Activated T-helper 2 cell treated with anti-CD3 and anti-CD28 coated beads, Interferon-gamma antibody, Interleukin-2, Interleukin-4, amounts not matched to agents 10 μg/mL and 5 μg/mL and 100 μg/mL, durations not matched to agents 14 hours and 24 hours and 36 hours (primary cell): ENCODE results near the gene SLC22A23. TPM values are rescaled to one million over a fixed set of nuclear protein-coding genes. Genes with fewer than 3 reads are reported as not detected.
"Not testable (repeated sequence)": the region's sequence is repeated elsewhere in the genome, so short reads cannot be mapped to it uniquely, and the experiment has no call there.

Experiments used
- DNase-seq: peaks from one replicate; pipeline ENCODE4 v3.0.0; 2021; ENCODE audit warnings: low spot score
- H3K27ac Mint-ChIP-seq: one replicate; pipeline ENCODE4 v1.8.0; 2021; ENCODE audit warnings: mixed read lengths
- H3K27me3 Mint-ChIP-seq: one replicate; pipeline ENCODE4 v1.8.0; 2021; ENCODE audit warnings: low read depth, mixed read lengths
- H3K36me3 Mint-ChIP-seq: one replicate; pipeline ENCODE4 v1.8.0; 2021; ENCODE audit warnings: low read depth, mixed read lengths
- H3K4me1 Mint-ChIP-seq: one replicate; pipeline ENCODE4 v1.8.0; 2021; ENCODE audit warnings: low read depth, mixed read lengths
- H3K4me3 Mint-ChIP-seq: one replicate; pipeline ENCODE4 v1.8.0; 2021; ENCODE audit warnings: low read depth, mild to moderate bottlenecking, moderate library complexity, mixed read lengths
- H3K9me3 Mint-ChIP-seq: one replicate; pipeline ENCODE4 v1.8.0; 2021; ENCODE audit warnings: mixed read lengths
- intact Hi-C: fragments of 100-400 bp; cut with micrococcal nuclease; formaldehyde crosslinking; loops from one replicate; pipeline ENCODE4 v1.15.1; 2023
- total RNA-seq: library from RNA; stranded (reverse); gene quantifications from 2 replicates; pipeline ENCODE4 v1.2.3, GENCODE V29; 2022

SLC22A23 gene
- total RNA-seq, 1 donor from 2014 or later = 0.07 TPM

DNA sequence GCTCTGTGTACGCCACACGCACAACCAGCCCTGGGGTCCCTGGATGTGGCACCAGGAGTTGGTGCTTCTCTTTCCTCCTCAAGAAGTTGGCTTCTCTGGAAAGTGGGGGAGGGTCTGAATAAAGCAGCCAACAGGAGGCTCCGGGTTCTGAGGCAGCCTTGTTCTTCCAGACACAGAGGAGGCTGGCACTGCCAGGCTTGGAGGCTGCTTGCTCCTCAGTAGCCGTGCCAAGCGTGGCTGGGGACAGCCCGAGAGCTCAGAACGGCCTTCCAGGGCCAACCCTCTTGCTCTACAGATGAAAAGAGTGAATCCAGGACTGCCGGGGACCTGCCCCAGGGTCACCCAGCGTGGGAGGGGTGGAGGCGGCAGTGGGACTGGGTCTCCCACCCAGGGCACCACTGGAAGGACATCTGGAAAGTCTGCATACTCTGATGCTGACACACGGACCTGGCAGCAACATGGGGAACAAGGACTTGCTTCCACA is 70.4 kb downstream of the SLC22A23 start:
- no peaks in the 10 kb centered on the region for H3K36me3 Mint-ChIP-seq
- no peak for DNase-seq
- H3K27me3 Mint-ChIP-seq = peaks cover 28% of the 10 kb centered on the region
- no peak overlapping the region for H3K27ac Mint-ChIP-seq
- no peaks in the 10 kb centered on the region for H3K9me3 Mint-ChIP-seq
- H3K4me3 Mint-ChIP-seq = no peak overlapping the region
- intact Hi-C loops = no loop called here
- no peaks in the 10 kb centered on the region for H3K4me1 Mint-ChIP-seq

DNA sequence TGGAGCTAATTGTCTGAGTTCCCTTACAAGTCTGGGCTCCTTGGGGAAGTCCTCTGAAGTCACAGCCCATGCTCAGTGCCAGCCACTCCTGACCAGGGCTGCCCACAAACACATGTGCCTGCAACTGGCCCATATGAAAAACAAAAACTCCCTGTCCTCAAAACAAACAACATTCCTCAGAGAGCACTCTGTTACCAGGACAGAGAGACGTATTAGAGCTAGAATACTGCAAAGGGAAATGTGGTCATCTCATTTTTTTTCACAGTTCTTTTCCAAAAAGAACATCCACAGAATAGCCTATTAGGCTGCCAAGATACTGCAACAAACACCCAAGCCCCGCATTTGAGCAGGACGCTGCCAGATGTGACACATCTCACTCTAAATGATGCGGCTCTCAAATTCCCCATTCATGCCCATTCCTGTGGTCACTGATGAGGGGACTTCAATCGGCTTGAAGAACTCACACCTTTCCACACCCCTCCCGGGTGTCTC is 71.1 kb downstream of the SLC22A23 start:
- Mint-ChIP-seq H3K9me3 (no peaks in the 10 kb centered on the region), H3K4me3 (no peak overlapping the region), H3K36me3 (no peaks in the 10 kb centered on the region), H3K27me3 (peaks cover 28% of the 10 kb centered on the region), H3K27ac (no peak overlapping the region), H3K4me1 (no peaks in the 10 kb centered on the region)
- DNase-seq = no peak
- intact Hi-C loops = no loop called here

DNA sequence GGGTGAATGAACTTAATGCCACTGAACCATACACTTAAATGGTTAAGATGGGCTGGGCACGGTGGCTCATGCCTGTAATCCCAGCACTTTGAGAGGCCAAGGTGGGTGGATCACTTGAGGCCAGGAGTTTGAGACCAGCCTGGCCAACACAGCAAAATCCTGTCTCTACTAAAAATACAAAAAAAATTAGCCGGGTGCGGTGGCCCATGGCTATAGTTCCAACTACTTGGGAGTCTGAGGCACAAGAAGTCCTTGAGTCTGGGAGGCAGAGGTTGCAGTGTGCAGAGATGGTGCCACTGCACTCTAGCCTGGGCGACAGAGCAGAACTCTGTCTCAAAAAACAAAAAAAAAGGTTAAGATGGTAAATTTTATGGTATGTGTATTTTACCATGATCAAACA is 71.7 kb downstream of the SLC22A23 start:
- intact Hi-C loops, H3K4me1 Mint-ChIP-seq: not testable (repeated sequence)

DNA sequence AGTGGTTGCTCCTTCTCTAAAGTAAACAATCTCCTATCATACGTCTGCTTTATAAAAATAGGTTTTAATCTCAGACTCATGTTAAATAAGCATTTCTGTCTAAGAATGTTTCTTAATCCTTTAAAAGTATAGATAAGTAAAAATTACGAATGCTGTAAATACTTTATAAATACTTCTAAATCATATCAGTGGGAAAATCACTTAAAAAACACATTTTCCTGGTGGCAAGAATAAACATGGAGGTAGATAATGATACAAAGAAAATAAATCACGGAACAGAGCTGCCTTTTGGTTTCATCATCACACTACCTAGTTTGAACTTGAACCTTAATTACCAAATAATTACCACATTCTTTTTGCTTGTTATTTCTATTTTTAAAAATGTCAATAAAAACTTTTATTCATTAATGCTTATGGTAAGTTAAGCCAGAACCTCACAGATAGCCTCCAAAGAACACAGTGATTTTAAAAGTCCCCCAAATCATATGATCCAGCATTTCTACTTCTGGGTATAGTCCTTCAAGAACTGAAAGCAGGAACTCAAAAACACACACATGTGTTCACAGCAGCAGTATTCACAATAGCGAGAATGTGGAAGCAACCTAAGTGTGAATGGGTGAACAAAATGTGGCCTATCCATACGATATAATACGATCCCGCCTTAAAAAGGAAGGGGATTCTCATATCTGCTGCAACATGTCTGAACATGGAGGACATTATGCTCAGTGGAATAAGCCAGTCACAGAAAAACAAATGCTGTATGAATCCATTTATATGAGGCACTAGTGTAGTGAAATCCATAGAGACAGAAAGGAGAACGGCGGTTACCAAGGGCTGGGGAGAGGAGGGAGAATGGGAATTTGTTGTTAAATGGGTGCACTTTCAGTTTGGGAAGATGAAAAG is 72.4 kb downstream of the SLC22A23 start:
- H3K27ac Mint-ChIP-seq = no peak overlapping the region
- H3K4me1 Mint-ChIP-seq = no peaks in the 10 kb centered on the region
- no peak overlapping the region for H3K4me3 Mint-ChIP-seq
- DNase-seq = no peak
- peaks cover 36% of the 10 kb centered on the region for H3K27me3 Mint-ChIP-seq
- H3K36me3 Mint-ChIP-seq = no peaks in the 10 kb centered on the region
- no peaks in the 10 kb centered on the region for H3K9me3 Mint-ChIP-seq
- intact Hi-C loops = no loop called here

More for the DNA sequence above, 71.7 kb downstream of the SLC22A23 start:
- not testable (repeated sequence) for H3K9me3 Mint-ChIP-seq, DNase-seq, H3K27ac Mint-ChIP-seq, H3K4me3 Mint-ChIP-seq, H3K36me3 Mint-ChIP-seq
- peaks cover 31% of the 10 kb centered on the region for H3K27me3 Mint-ChIP-seq

DNA sequence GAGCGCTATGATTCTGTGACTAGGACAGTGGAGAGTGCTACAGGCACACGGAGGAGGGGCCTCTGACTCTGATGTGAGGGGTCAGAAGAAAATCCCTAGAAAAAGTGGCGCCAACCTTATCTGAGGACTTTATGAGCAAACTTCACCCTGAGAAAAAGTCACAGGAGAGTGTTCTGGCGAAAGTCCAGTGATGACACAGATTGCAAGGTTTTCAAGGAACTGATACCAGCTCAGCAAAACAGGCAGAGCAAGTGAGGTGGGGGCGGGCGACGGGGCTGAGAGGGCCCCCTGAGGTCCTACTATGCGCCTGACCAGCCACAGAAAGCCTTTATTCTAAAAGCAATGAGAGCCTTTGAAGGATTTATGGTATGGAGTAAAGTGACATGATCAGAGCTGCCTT is 73.3 kb downstream of the SLC22A23 start:
- no peak overlapping the region for H3K27ac Mint-ChIP-seq
- intact Hi-C loops = no loop called here
- DNase-seq = no peak
- no peaks in the 10 kb centered on the region for H3K9me3 Mint-ChIP-seq
- H3K4me3 Mint-ChIP-seq = no peak overlapping the region
- H3K36me3 Mint-ChIP-seq = no peaks in the 10 kb centered on the region
- peaks cover 39% of the 10 kb centered on the region for H3K27me3 Mint-ChIP-seq
- no peaks in the 10 kb centered on the region for H3K4me1 Mint-ChIP-seq

DNA sequence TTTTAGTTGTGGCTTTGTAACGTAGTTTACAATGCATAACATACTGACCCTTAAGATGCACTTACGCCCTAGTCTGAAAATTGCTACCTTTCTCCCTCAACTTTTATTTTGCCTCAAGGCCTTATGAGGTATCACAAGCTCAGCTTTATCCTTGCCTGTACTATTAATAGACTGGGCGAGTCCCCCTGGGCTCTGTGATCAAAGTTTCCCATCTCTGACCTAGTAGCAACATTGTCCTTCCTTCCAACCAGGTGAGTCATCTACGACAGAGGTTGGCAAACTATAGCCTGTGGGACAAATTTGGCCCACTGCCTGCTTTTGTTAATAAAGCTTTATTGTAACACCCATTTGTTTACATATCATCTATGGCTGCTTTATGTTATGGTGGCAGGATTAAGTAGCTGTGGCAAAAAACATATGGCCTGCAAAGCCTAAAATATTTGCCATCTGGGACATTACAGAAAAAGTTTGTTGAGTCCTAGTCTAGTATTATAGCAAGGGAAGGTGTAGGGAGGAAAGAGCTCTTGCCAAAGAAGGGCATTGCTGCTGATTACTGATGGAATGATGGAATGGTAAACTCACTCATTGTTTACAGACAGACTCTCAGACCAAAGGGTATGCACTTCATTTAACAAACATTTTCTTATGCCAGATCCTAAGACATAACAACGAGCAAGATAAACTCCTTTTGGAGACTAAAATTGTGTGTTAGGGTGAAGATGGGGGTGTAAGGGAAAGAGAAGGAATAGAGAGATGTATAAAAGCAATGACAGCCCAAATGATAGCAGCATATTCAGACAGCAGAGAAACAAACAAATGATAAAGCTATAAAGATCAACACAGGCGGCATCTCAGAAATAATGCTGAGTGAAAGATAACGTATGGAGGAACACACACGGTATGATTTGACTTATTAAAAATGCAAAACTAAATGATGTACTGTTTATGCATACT is 74.2 kb downstream of the SLC22A23 start:
- intact Hi-C loops = no loop called here
- no peaks in the 10 kb centered on the region for H3K9me3 Mint-ChIP-seq
- H3K36me3 Mint-ChIP-seq = no peaks in the 10 kb centered on the region
- H3K27me3 Mint-ChIP-seq = peaks cover 38% of the 10 kb centered on the region
- peaks cover 5% of the 10 kb centered on the region for H3K4me1 Mint-ChIP-seq
- no peak for DNase-seq
- H3K27ac Mint-ChIP-seq = no peak overlapping the region
- no peak overlapping the region for H3K4me3 Mint-ChIP-seq

DNA sequence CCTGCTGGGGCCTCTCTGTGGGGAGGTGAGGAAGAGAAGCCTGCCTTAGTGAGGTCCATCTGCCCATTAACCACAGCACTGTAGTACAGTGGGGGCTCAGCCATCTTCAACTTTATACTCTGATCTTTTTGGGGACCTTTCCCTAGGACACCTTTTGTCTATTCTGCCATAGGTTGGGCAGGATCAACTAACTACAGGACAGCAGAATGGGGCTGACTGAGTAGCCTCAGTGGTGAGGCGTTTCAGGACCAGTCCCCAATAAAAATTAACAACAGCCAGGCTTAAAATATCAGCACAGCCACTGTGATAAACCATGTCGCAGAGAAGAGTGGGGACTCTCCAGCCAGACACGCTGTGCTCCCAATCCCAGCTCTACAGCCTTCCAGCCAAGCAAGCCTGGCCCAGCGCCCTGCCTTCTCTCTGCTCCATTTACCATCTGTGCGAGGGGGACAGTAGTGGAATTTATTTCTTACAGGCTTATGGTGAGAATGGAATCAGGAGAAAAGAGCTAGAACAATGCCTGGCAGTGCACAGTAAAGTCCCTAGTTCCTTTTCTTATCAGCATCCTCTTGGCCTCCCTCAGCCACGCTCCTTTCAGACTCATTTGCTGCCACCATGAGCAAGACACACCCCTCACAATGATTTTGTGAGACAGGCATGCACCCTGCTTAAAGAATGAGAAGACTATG is 75.5 kb downstream of the SLC22A23 start:
- peaks cover 45% of the 10 kb centered on the region for H3K27me3 Mint-ChIP-seq
- H3K9me3 Mint-ChIP-seq = no peaks in the 10 kb centered on the region
- no peaks in the 10 kb centered on the region for H3K36me3 Mint-ChIP-seq
- H3K4me1 Mint-ChIP-seq = peaks cover 7% of the 10 kb centered on the region
- intact Hi-C loops = no loop called here
- DNase-seq = no peak
- H3K27ac Mint-ChIP-seq = no peak overlapping the region
- H3K4me3 Mint-ChIP-seq = no peak overlapping the region

DNA sequence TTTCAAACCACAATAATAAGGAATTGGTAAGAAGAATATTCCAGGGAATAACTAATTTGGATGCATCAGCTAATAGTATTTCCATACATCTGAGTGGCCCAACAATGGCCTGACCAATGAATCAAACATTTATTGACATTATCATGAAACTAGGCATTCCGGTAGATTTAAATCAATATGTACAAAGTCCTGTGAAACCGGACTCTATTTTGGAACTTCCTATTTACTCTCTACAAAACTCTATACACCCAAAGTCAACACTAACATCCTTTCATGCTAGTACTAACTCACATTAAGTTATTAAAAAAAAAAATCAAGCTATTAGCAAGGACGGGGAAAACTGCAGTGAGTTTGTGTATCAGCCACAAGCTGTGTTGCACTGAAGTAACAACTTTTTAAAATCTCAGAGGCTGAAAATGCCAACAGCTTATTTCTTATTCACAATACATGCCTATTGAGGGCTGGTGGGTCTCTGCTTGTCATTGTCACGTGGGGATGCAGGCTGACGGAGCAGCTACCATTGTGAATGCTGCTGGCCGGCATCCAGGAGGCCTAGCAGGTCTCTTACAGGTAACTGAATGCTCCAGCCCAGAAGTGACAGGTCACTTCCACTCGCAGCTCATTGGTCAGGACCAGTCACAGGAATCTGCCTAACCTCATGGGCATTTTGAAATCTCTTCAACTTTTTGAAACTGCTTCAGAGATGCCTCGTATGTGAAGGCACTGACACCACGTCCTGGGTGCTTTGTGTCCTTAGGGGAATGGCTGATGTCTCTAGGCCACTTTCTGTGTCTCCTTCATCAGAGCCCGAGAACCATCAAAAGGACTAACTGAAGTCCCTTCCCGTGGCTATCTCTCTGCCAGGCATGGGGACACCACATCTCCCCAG is 76.3 kb downstream of the SLC22A23 start:
- Mint-ChIP-seq H3K9me3 (no peaks in the 10 kb centered on the region), H3K36me3 (no peaks in the 10 kb centered on the region), H3K4me3 (no peak overlapping the region), H3K27ac (no peak overlapping the region), H3K27me3 (peaks cover 47% of the 10 kb centered on the region), H3K4me1 (peaks cover 7% of the 10 kb centered on the region)
- intact Hi-C loops = no loop called here
- DNase-seq = no peak

DNA sequence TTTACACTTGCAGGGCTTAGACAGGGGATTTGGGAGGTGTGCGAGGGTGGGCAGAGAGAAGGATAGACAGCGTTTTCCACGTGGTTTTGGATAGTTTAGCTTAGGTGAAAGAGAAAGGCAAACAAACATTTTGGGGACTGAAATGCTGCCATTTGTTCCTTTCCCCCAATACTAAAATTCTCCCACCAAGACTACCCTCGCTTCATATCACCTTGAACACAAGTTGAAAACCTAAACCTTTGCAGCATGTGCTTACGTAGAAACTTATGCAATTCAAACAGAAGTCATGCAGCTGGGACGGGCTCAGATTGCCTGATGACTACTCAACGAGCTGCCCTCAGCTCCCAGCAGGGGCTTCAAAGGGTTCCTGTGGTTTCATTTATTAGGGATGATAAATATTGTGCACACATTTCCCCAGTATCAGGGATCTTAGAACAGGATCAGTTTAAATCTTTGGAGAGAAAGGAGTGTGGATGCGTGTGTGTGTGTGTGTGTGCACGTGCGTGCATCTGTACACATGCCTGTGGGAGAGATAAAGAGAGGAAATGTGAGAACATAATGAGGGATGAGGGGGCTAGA is 77.3 kb downstream of the SLC22A23 start:
- peaks cover 51% of the 10 kb centered on the region for H3K27me3 Mint-ChIP-seq
- no peaks in the 10 kb centered on the region for H3K36me3 Mint-ChIP-seq
- H3K27ac Mint-ChIP-seq = no peak overlapping the region
- DNase-seq = no peak
- no peaks in the 10 kb centered on the region for H3K9me3 Mint-ChIP-seq
- intact Hi-C loops = no loop called here
- H3K4me1 Mint-ChIP-seq = peaks cover 7% of the 10 kb centered on the region
- no peak overlapping the region for H3K4me3 Mint-ChIP-seq

DNA sequence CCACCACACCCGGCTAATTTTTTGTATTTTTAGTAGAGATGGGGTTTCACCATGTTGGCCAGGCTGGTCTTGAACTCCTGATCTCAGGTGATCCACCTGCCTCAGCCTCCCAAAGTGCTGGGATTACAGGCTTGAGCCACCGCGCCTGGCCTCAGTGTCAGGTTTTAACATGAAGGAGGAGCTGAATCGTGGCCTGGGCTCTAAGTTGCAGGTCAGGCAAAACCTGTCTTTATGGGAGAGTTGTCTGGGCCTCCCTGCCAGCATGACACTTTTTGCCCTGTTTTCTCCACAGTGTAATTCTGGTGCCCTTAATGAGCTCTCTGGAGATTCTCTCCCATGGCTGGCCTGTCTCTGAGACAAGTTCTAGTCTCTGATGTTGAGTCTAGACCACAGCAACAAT is 78.0 kb downstream of the SLC22A23 start:
- H3K9me3 Mint-ChIP-seq, H3K4me3 Mint-ChIP-seq, H3K36me3 Mint-ChIP-seq, H3K27ac Mint-ChIP-seq, DNase-seq, H3K4me1 Mint-ChIP-seq, intact Hi-C loops: not testable (repeated sequence)
- peaks cover 57% of the 10 kb centered on the region for H3K27me3 Mint-ChIP-seq

DNA sequence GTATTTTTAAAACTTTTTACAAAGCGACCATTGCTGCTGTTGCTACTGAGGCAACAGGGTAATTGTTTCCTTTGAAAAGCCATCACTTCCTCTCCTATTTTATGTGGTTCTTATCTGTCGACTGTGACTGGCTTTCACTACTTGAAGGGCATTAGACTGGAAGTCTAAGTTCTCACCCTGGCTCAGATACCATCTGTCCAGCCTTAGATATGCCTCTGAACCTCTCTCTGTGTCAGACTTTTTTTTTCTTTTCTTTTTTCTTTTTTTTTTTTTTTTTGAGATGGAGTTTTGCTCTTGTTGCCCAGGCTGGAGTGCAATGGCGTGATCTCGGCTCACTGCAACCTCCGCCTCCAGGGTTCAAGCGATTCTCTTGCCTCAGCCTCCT is 78.5 kb downstream of the SLC22A23 start:
- H3K4me3 Mint-ChIP-seq, H3K4me1 Mint-ChIP-seq, H3K36me3 Mint-ChIP-seq, DNase-seq, H3K27ac Mint-ChIP-seq, intact Hi-C loops, H3K9me3 Mint-ChIP-seq: not testable (repeated sequence)
- peaks cover 58% of the 10 kb centered on the region for H3K27me3 Mint-ChIP-seq
